M059J (cell line): Measurements from ENCODE around the gene HJURP. TPM values are rescaled to one million over a fixed set of nuclear protein-coding genes. Genes with fewer than 3 reads are reported as not detected.

Source experiments
- DNase-seq: peaks from one replicate; pipeline ENCODE4 v3.0.0-alpha.2; 2012; ENCODE audit warnings: low read depth
- total RNA-seq: library from RNA; depleted of rRNA; stranded (reverse); fragments of >200 nt; shearing (Covaris generic); gene quantifications from 2 replicates; pipeline ENCODE4 v1.2.3, GENCODE V29; 2014

HJURP gene
- total RNA-seq, 1 experiment from 2014 or later, result 80.4 TPM

- DNase-seq, result no peak
Observed at GRCh38 chr2:233830111-233830802, 24.1 kb downstream of the HJURP start.

- DNase-seq, result no peak
Observed at GRCh38 chr2:233829193-233830110, 24.9 kb downstream of the HJURP start.

- DNase-seq, result no peak
Observed at GRCh38 chr2:233828546-233829192, 25.7 kb downstream of the HJURP start.

- no peak for DNase-seq
Observed at GRCh38 chr2:233824373-233824772, 30.0 kb downstream of the HJURP start.

- no peak for DNase-seq
Observed at GRCh38 chr2:233823731-233824121, 30.6 kb downstream of the HJURP start.

- no peak for DNase-seq
Observed at GRCh38 chr2:233822781-233823730, 31.3 kb downstream of the HJURP start.

GRCh38 chr2:233822101-233822771, 32.1 kb downstream of the HJURP start:
- no peak for DNase-seq

GRCh38 chr2:233821709-233822100, 32.6 kb downstream of the HJURP start:
- no peak for DNase-seq

- DNase-seq, result no peak
Observed at GRCh38 chr2:233821196-233821595, 33.1 kb downstream of the HJURP start.

GRCh38 chr2:233820774-233821105, 33.6 kb downstream of the HJURP start:
- no peak for DNase-seq

GRCh38 chr2:233819884-233820773, 34.2 kb downstream of the HJURP start:
- DNase-seq, result no peak

GRCh38 chr2:233818639-233819621, 35.4 kb downstream of the HJURP start:
- no peak for DNase-seq

GRCh38 chr2:233817995-233818638, 36.2 kb downstream of the HJURP start:
- DNase-seq, result no peak

GRCh38 chr2:233817361-233817911, 36.9 kb downstream of the HJURP start:
- DNase-seq, result no peak

GRCh38 chr2:233816771-233817170, 37.6 kb downstream of the HJURP start:
- DNase-seq, result no peak

- DNase-seq, result no peak
Observed at GRCh38 chr2:233816334-233816733, 38.0 kb downstream of the HJURP start.

- DNase-seq, result no peak
Observed at GRCh38 chr2:233815861-233816260, 38.5 kb downstream of the HJURP start.
